ENCODE results near the gene CHSY1.
A peak's percentile ranks its signal among the peaks of the same experiment; 100 is the strongest.

Gene CHSY1

GRCh38 chr15:101264011-101264410, 12.2 kb upstream of the CHSY1 start:
- H3K27ac ChIP-seq = no peak overlapping the region
- no peak for TF ChIP-seq CTCF (conservative IDR thresholded peaks at IDR 0.05)

GRCh38 chr15:101262551-101262950, 10.7 kb upstream of the CHSY1 start:
- no peak for TF ChIP-seq CTCF (conservative IDR thresholded peaks at IDR 0.05)
- no peak overlapping the region for H3K27ac ChIP-seq

GRCh38 chr15:101258238-101259144, 6.6 kb upstream of the CHSY1 start:
- no peak overlapping the region for H3K27ac ChIP-seq
- peak; percentile 96 for TF ChIP-seq CTCF (conservative IDR thresholded peaks at IDR 0.05)

GRCh38 chr15:101256757-101257156, 4.9 kb upstream of the CHSY1 start:
- no peak overlapping the region for H3K27ac ChIP-seq
- peak; percentile 16; the same call in 1 of the 2 replicates for TF ChIP-seq CTCF (conservative IDR thresholded peaks at IDR 0.05)

GRCh38 chr15:101255615-101256241, 3.9 kb upstream of the CHSY1 start:
- no peak for TF ChIP-seq CTCF (conservative IDR thresholded peaks at IDR 0.05)

GRCh38 chr15:101255051-101255395, 3.2 kb upstream of the CHSY1 start:
- H3K27ac ChIP-seq = 0 out of 2 replicates have a peak overlapping the region, but pooled peaks have one; percentile 13
- TF ChIP-seq CTCF (conservative IDR thresholded peaks at IDR 0.05) = no peak

More at GRCh38 chr15:101255615-101256241, 3.9 kb upstream of the CHSY1 start:
- H3K27ac ChIP-seq = peak overlapping the region; percentile 13; the same call in 1 of the 2 replicates
